Adipose tissue (tissue), 3 donors: ENCODE measurements around the gene BLCAP. TPM values are rescaled to one million over a fixed set of nuclear protein-coding genes. Genes with fewer than 3 reads are reported as not detected.
A peak's percentile ranks its signal among the peaks of the same experiment; 100 is the strongest.
"Not testable (repeated sequence)": the region's sequence is repeated elsewhere in the genome, so short reads cannot be mapped to it uniquely, and the experiment has no call there.

Experiments
- H3K27ac ChIP-seq: one replicate; pipeline ENCODE4 v1.5.1; 2013; ENCODE audit warnings: low read depth, low read length
- WGBS, 3 donors: extraction: QIAGEN DNeasy Blood & Tissue Kit; methylation state at CpG; one replicate each; pipeline ENCODE4 v1.1.7; 2013; 5-methylcytosine and 5-hydroxymethylcytosine counted together
- polyA plus RNA-seq, 3 donors: library from polyadenylated mRNA; stranded (reverse); fragments of 200-250 nt; gene quantifications; one replicate each; pipeline ENCODE4 v1.2.3, GENCODE V29; 2013
- donor health status: healthy with polysubstance abuse.
- donor health status: Bipolar disorder and iron deficiency.
- donor health status: healthy.

Gene BLCAP
- polyA plus RNA-seq: 100 to 1,000 TPM in 1 of 3 donors, 10 to 100 TPM in 2; 24.0 to 150 (median 86.8) TPM

- peak within 1 kb of the TSS; percentile 71 for H3K27ac ChIP-seq
Measured at GRCh38 chr20:37527638-37528445, at the start of gene BLCAP. Gene BLCAP, minus strand, starts transcription at chr20:37527876. Its CDS starts 8,702 bp downstream, at chr20:37519174.

GRCh38 chr20:37577436-37577835 is 49.8 kb upstream of the BLCAP start:
- WGBS, 3 donors: 69 to 85% (median 77%) methylated on average over 4 of the region's 4 CpGs
- H3K27ac ChIP-seq: not testable (repeated sequence)

More at GRCh38 chr20:37527638-37528445, at the start of gene BLCAP:
- WGBS, 3 donors: 0 to 1% (median 0%) methylated on average over 60 to 62 of the region's 62 CpGs

- no peak overlapping the region for H3K27ac ChIP-seq
- WGBS, 3 donors: 64 to 75% (median 72%) methylated on average over 1 of the region's 1 CpG
Measured at GRCh38 chr20:37576911-37577310, 49.2 kb upstream of the BLCAP start.

GRCh38 chr20:37575884-37576283 is 48.2 kb upstream of the BLCAP start:
- no peak overlapping the region for H3K27ac ChIP-seq
- WGBS, 3 donors: 12 to 53% (median 30%) methylated on average over 1 of the region's 1 CpG

GRCh38 chr20:37574199-37574890 is 46.7 kb upstream of the BLCAP start:
- WGBS, 3 donors: 83 to 88% (median 86%) methylated on average over 5 of the region's 5 CpGs
- H3K27ac ChIP-seq: no peak overlapping the region

- 78 to 79% (median 79%) methylated on average over 9 of the region's 9 CpGs for WGBS, 3 donors
- no peak overlapping the region for H3K27ac ChIP-seq
Measured at GRCh38 chr20:37573626-37574198, 46.0 kb upstream of the BLCAP start.

- WGBS, 3 donors: 68 to 74% (median 73%) methylated on average over 6 of the region's 6 CpGs
Measured at GRCh38 chr20:37571033-37571432, 43.4 kb upstream of the BLCAP start.

GRCh38 chr20:37570419-37570818 is 42.7 kb upstream of the BLCAP start:
- H3K27ac ChIP-seq: no peak overlapping the region
- 83 to 88% (median 87%) methylated on average over 1 of the region's 1 CpG for WGBS, 3 donors

More at GRCh38 chr20:37571033-37571432, 43.4 kb upstream of the BLCAP start:
- no peak overlapping the region for H3K27ac ChIP-seq

GRCh38 chr20:37567671-37568588 is 40.3 kb upstream of the BLCAP start:
- 3 to 6% (median 4%) methylated on average over 13 of the region's 13 CpGs for WGBS, 3 donors
- no peak overlapping the region for H3K27ac ChIP-seq

- H3K27ac ChIP-seq: no peak overlapping the region
- WGBS, 3 donors: 15 to 18% (median 15%) methylated on average over 7 of the region's 7 CpGs
Measured at GRCh38 chr20:37567331-37567665, 39.6 kb upstream of the BLCAP start.

- WGBS, 3 donors: 55 to 59% (median 56%) methylated on average over 5 of the region's 5 CpGs
- H3K27ac ChIP-seq: no peak overlapping the region
Measured at GRCh38 chr20:37566590-37567330, 39.1 kb upstream of the BLCAP start.

GRCh38 chr20:37565134-37565811 is 37.6 kb upstream of the BLCAP start:
- H3K27ac ChIP-seq: no peak overlapping the region
- WGBS, 3 donors: 64 to 73% (median 70%) methylated on average over 14 of the region's 14 CpGs

GRCh38 chr20:37564388-37565133 is 36.9 kb upstream of the BLCAP start:
- 9 to 14% (median 10%) methylated on average over 20 to 34 of the region's 34 CpGs for WGBS, 3 donors
- H3K27ac ChIP-seq: no peak overlapping the region

GRCh38 chr20:37564016-37564387 is 36.3 kb upstream of the BLCAP start:
- WGBS, 3 donors: 29 to 40% (median 31%) methylated on average over 19 of the region's 19 CpGs
- H3K27ac ChIP-seq: no peak overlapping the region

- H3K27ac ChIP-seq: no peak overlapping the region
- WGBS, 3 donors: 58 to 67% (median 66%) methylated on average over 3 of the region's 3 CpGs
Measured at GRCh38 chr20:37562695-37563480, 35.2 kb upstream of the BLCAP start.

- no peak overlapping the region for H3K27ac ChIP-seq
- 54 to 69% (median 59%) methylated on average over 4 of the region's 4 CpGs for WGBS, 3 donors
Measured at GRCh38 chr20:37560629-37561028, 33.0 kb upstream of the BLCAP start.
